H9 (cell line): ENCODE results near the gene SELENOV. TPM values are rescaled to one million over a fixed set of nuclear protein-coding genes. Genes with fewer than 3 reads are reported as not detected.

ENCODE experiments used
- DNase-seq: peaks from one replicate; pipeline ENCODE4 v3.0.0-alpha.2; 2017
- H2AFZ ChIP-seq: one replicate; pipeline ENCODE4 v1.6.1; 2013; ENCODE audit warnings: mild to moderate bottlenecking, low read length, control low read depth, moderate library complexity
- H2AK5ac ChIP-seq: 2 replicates; pipeline ENCODE4 v1.6.1; 2013; ENCODE audit warnings: low read length, control low read depth, mixed read lengths; ENCODE audit not compliant: insufficient read length
- H2BK120ac ChIP-seq: one replicate; pipeline ENCODE4 v1.6.1; 2013; ENCODE audit warnings: low read depth, mild to moderate bottlenecking, low read length, control low read depth, inconsistent platforms; ENCODE audit not compliant: poor library complexity, severe bottlenecking
- H2BK12ac ChIP-seq: 2 replicates; pipeline ENCODE4 v1.6.1; 2013; ENCODE audit warnings: low read length, control low read depth, mixed read lengths, low read depth; ENCODE audit not compliant: insufficient read length
- H2BK15ac ChIP-seq: 2 replicates; pipeline ENCODE4 v1.6.1; 2013; ENCODE audit warnings: low read depth, low read length, control low read depth
- H2BK20ac ChIP-seq: one replicate; pipeline ENCODE4 v1.6.1; 2013; ENCODE audit warnings: low read depth, mild to moderate bottlenecking, low read length, control low read depth, inconsistent platforms; ENCODE audit not compliant: poor library complexity, severe bottlenecking
- H2BK5ac ChIP-seq: 2 replicates; pipeline ENCODE4 v1.6.1; 2013; ENCODE audit warnings: low read length, control low read depth, mixed read lengths; ENCODE audit not compliant: insufficient read length
- H3K14ac ChIP-seq: 2 replicates; pipeline ENCODE4 v1.6.1; 2013; ENCODE audit warnings: low read length, control low read depth; ENCODE audit not compliant: insufficient read depth
- H3K18ac ChIP-seq: 2 replicates; pipeline ENCODE4 v1.6.1; 2013; ENCODE audit warnings: low read depth, mild to moderate bottlenecking, mixed read lengths, low read length, control low read depth; ENCODE audit not compliant: insufficient read length
- H3K23ac ChIP-seq: 2 replicates; pipeline ENCODE4 v1.6.1; 2013; ENCODE audit warnings: low read length, control low read depth, mixed read lengths, low read depth; ENCODE audit not compliant: insufficient read length
- H3K23me2 ChIP-seq: 2 replicates; pipeline ENCODE4 v1.6.1; 2013; ENCODE audit warnings: low read depth, mild to moderate bottlenecking, mixed read lengths, low read length, control low read depth; ENCODE audit not compliant: insufficient read length, poor library complexity, severe bottlenecking
- H3K27ac ChIP-seq: 2 replicates; pipeline ENCODE4 v1.5.1; 2013; ENCODE audit warnings: low read length, control low read depth, mixed read lengths, low read depth; ENCODE audit not compliant: insufficient read length
- H3K27me3 ChIP-seq: 2 replicates; pipeline ENCODE4 v1.6.1; 2013; ENCODE audit warnings: low read length, control low read depth, inconsistent platforms; ENCODE audit not compliant: insufficient read depth
- H3K4ac ChIP-seq: 2 replicates; pipeline ENCODE4 v1.6.1; 2013; ENCODE audit warnings: low read depth, mild to moderate bottlenecking, control low read depth, inconsistent platforms, low read length, moderate library complexity
- H3K4me1 ChIP-seq: 2 replicates; pipeline ENCODE4 v1.6.1; 2013; ENCODE audit warnings: low read length, control low read depth, inconsistent platforms; ENCODE audit not compliant: insufficient read depth
- H3K4me2 ChIP-seq: 2 replicates; pipeline ENCODE4 v1.6.1; 2013; ENCODE audit warnings: low read length, control low read depth, mixed read lengths; ENCODE audit not compliant: insufficient read length, insufficient read depth
- H3K56ac ChIP-seq: 2 replicates; pipeline ENCODE4 v1.6.1; 2013; ENCODE audit warnings: low read depth, mild to moderate bottlenecking, mixed read lengths, low read length, control low read depth; ENCODE audit not compliant: insufficient read length
- H3K79me1 ChIP-seq: 2 replicates; pipeline ENCODE4 v1.6.1; 2013; ENCODE audit warnings: low read depth, mild to moderate bottlenecking, moderate library complexity, low read length, control low read depth, inconsistent platforms; ENCODE audit not compliant: insufficient read depth, poor library complexity, severe bottlenecking
- H3K79me2 ChIP-seq: 2 replicates; pipeline ENCODE4 v1.6.1; 2013; ENCODE audit warnings: low read length, control low read depth, inconsistent platforms; ENCODE audit not compliant: insufficient read depth
- H3K9ac ChIP-seq: 2 replicates; pipeline ENCODE4 v1.6.1; 2013; ENCODE audit warnings: low read length, control low read depth, mixed read lengths; ENCODE audit not compliant: insufficient read length; ENCODE audit errors: extremely low read depth
- H3K9me3 ChIP-seq: one replicate; pipeline ENCODE4 v1.6.1; 2013; ENCODE audit warnings: low read depth, low read length, inconsistent platforms; ENCODE audit not compliant: control insufficient read depth
- H3T11ph ChIP-seq: one replicate; pipeline ENCODE4 v1.6.1; 2013; ENCODE audit warnings: mild to moderate bottlenecking, low read length, control low read depth, inconsistent platforms
- H4K20me1 ChIP-seq: one replicate; pipeline ENCODE4 v1.6.1; 2013; ENCODE audit not compliant: control insufficient read depth, insufficient read length, insufficient read depth
- H4K5ac ChIP-seq: 2 replicates; pipeline ENCODE4 v1.6.1; 2013; ENCODE audit warnings: low read depth, mild to moderate bottlenecking, mixed read lengths, low read length, control low read depth; ENCODE audit not compliant: insufficient read length
- H4K8ac ChIP-seq: replicated peaks from 2 replicates; pipeline ENCODE4 v1.6.1; 2013; ENCODE audit warnings: low read length, control low read depth, mixed read lengths, low read depth; ENCODE audit not compliant: insufficient read length
- H4K91ac ChIP-seq: 2 replicates; pipeline ENCODE4 v1.6.1; 2013; ENCODE audit warnings: low read depth, mild to moderate bottlenecking, moderate library complexity, mixed read lengths, low read length, control low read depth; ENCODE audit not compliant: insufficient read length
- H3K27ac Mint-ChIP-seq, 3 experiments: 2 replicates in 2 of 3; 3 replicates in 1 of 3; pipeline ENCODE4 v1.8.0; 2020 to 2021; ENCODE audit warnings: mixed read lengths in 3 of 3, mild to moderate bottlenecking in 1 of 3, moderate library complexity in 1 of 3
- H3K27me3 Mint-ChIP-seq: 2 replicates; pipeline ENCODE4 v1.8.0; 2021; ENCODE audit warnings: low read depth, mild to moderate bottlenecking, moderate library complexity, mixed read lengths
- H3K36me3 Mint-ChIP-seq, 3 experiments: 2 replicates in 2 of 3; 3 replicates in 1 of 3; pipeline ENCODE4 v1.8.0; 2020 to 2021; ENCODE audit warnings: low read depth in 3 of 3, mixed read lengths in 3 of 3; ENCODE audit not compliant: insufficient read depth in 1 of 3
- H3K4me1 Mint-ChIP-seq, 2 experiments: 2 replicates each; pipeline ENCODE4 v1.8.0; 2020; ENCODE audit warnings: mixed read lengths in 2 of 2
- H3K4me3 Mint-ChIP-seq, 2 experiments: 2 replicates in 1 of 2; 3 replicates in 1 of 2; pipeline ENCODE4 v1.8.0; 2020 to 2021; ENCODE audit warnings: mild to moderate bottlenecking in 2 of 2, mixed read lengths in 2 of 2, moderate library complexity in 1 of 2
- H3K9me3 Mint-ChIP-seq, 2 experiments: 2 replicates in 1 of 2; 3 replicates in 1 of 2; pipeline ENCODE4 v1.8.0; 2020; ENCODE audit warnings: mild to moderate bottlenecking in 2 of 2, mixed read lengths in 2 of 2, moderate library complexity in 1 of 2
- CTCF ChIP-seq: fragments of 200-600 bp; sonication (generic); conservative IDR thresholded peaks from 3 replicates; pipeline ENCODE4 v1.8.0; 2021; ENCODE audit warnings: antibody characterized with exemption, mild to moderate bottlenecking
- WGBS: extraction: QIAGEN DNeasy Blood & Tissue Kit; methylation state at CpG from one replicate; pipeline ENCODE4 v1.1.7; 2013; ENCODE audit warnings: missing lambda C conversion rate, low lambda C conversion rate, mixed read lengths; ENCODE audit not compliant: insufficient read length; ENCODE audit errors: extremely low coverage; 5-methylcytosine and 5-hydroxymethylcytosine counted together
- total RNA-seq: library from RNA; stranded (reverse); gene quantifications from 2 replicates; pipeline ENCODE4 v1.2.1, GENCODE V29; 2021

The SELENOV gene
- total RNA-seq, 1 experiment from 2014 or later = 6.9 TPM

GRCh38 chr19:39532233-39533002, 17.5 kb downstream of the SELENOV start, which contains the start of gene EID2B:
EID2B (minus strand) TSS chr19:39532852; CDS start chr19:39532802, 50 bp downstream.
- no peaks in the 10 kb centered on the region; the same call in 1 of the 2 replicates for H3K27me3 ChIP-seq
- no peak within 1 kb of the TSS for H4K91ac ChIP-seq
- no peak within 1 kb of the TSS for H3K23ac ChIP-seq
- no peaks in the 10 kb centered on the region for H3K9me3 ChIP-seq
- no CpG with 5 or more reads among the region's 65 CpGs for WGBS
- H4K8ac ChIP-seq = no peak within 1 kb of the TSS
- H3K27ac Mint-ChIP-seq = peak within 1 kb of the TSS in 2 of 3 experiments; percentile 67 to 94; a peak in 3 of 7 replicates
- peak; percentile 95 for TF ChIP-seq CTCF
- H3K9me3 Mint-ChIP-seq = peaks cover 0 to 3% of the 10 kb centered on the region in 2 experiments; a peak in 2 of 5 replicates
- no peak within 1 kb of the TSS for H2AFZ ChIP-seq
- DNase-seq = peak; percentile 95
- 0 out of 2 replicates have a peak within 1 kb of the TSS, but pooled peaks have one; percentile 18 for H3K14ac ChIP-seq
- H2BK20ac ChIP-seq = no peak within 1 kb of the TSS
- peaks cover 5% of the 10 kb centered on the region for H3K23me2 ChIP-seq
- H3K4ac ChIP-seq = no peak within 1 kb of the TSS
- peaks cover 6% of the 10 kb centered on the region for H3K27me3 Mint-ChIP-seq
- peak within 1 kb of the TSS; percentile 90 to 96 for H3K4me3 Mint-ChIP-seq
- H3K4me2 ChIP-seq = peak within 1 kb of the TSS; percentile 76
- no peak within 1 kb of the TSS for H2AK5ac ChIP-seq
- no peaks in the 10 kb centered on the region for H4K20me1 ChIP-seq
- H2BK12ac ChIP-seq = no peak within 1 kb of the TSS
- H3K4me1 Mint-ChIP-seq = peaks cover 4 to 6% of the 10 kb centered on the region in 2 experiments
- no peaks in the 10 kb centered on the region for H3K4me1 ChIP-seq
- no peak within 1 kb of the TSS for H3K27ac ChIP-seq
- peak within 1 kb of the TSS; percentile 42 for H3K9ac ChIP-seq
- no peak within 1 kb of the TSS for H4K5ac ChIP-seq
- no peak within 1 kb of the TSS for H2BK5ac ChIP-seq
- H3K79me2 ChIP-seq = no peaks in the 10 kb centered on the region
- H3K36me3 Mint-ChIP-seq = peaks cover 0 to 4% (median 3%) of the 10 kb centered on the region in 3 experiments; a peak in 4 of 7 replicates
- H3K79me1 ChIP-seq = no peaks in the 10 kb centered on the region
- H2BK15ac ChIP-seq = no peak within 1 kb of the TSS
- H3T11ph ChIP-seq = no peak within 1 kb of the TSS
- H2BK120ac ChIP-seq = no peak within 1 kb of the TSS
- H3K56ac ChIP-seq = no peak within 1 kb of the TSS
- H3K18ac ChIP-seq = no peak within 1 kb of the TSS
